Limb (tissue), 2 donors: ENCODE results near the gene KIAA0408.
"Not testable (repeated sequence)": the region's sequence is repeated elsewhere in the genome, so short reads cannot be mapped to it uniquely, and the experiment has no call there.

Source experiments
- DNase-seq, 2 donors: peaks; one replicate each; pipeline ENCODE4 v3.0.0-alpha.2; 2016; ENCODE audit errors: extremely low spot score in 2 of 2

The KIAA0408 gene

GRCh38 chr6:127463056-127463455, 3.9 kb upstream of the KIAA0408 start:
- no peak for DNase-seq

DNA sequence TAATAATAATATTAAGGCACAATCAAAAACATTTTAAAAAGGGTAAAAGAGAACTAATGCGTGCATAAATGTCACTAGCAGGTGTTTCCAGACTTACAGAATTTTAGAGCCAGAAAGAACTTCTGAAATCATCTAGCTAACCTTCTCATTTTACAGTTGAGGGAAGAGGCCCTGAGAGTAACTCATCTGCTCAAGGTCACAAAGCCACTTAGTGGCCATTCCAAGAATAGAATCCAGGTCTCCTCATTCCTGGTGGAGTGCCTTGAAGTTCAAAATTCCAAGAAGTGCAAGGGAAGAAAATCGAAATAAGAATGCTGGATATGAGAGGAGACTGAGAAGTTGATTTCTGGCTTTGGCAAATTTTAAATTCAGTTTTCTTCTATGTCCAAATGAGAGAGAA, 3.2 kb upstream of the KIAA0408 start:
- no peak for DNase-seq

- DNase-seq = no peak
Measured at GRCh38 chr6:127460465-127460864, 1.3 kb upstream of the KIAA0408 start.

DNA sequence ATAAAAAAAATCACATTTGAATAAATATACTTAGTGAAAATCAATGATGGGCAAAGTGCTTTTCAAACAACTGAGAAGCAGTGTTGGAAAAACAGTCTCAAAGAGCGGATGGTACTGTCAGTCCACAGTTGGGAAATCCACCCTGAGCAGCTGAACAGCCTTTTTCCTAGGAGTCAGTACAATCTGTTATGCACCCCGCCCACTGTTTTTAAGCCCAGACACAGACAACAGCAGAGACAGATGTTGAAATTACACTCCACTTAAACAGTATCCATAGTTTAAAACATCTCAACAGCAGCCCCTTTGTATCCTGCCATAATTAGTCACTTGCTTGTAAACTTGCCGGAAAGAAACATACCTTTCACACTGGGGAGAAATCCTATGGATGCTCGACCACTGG, 372 bp downstream of the KIAA0408 start:
- DNase-seq = peak in 1 of 2 donors; percentile 76

DNA sequence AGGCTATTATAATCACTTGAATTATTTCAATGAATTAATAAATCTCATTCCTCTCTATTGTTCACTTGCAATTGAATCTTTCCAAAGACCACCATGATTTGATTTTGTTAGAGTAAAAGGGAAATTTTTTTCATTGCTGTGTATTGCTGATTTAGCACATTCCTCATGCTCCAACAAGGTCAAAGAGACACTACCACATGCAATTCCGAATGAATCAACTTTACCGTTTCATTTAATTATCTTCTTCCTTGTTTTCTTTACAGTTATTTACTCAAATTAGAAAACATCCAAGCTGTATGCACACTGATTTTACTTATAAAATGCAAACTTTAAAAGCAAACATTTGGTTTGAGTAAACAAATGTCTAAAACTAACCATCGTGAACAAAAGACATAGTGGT, 967 bp downstream of the KIAA0408 start:
- no peak for DNase-seq

GRCh38 chr6:127457456-127458064, 1.6 kb downstream of the KIAA0408 start:
- no peak for DNase-seq

GRCh38 chr6:127456465-127456864, 2.7 kb downstream of the KIAA0408 start:
- peak in 1 of 2 donors; percentile 75 for DNase-seq

DNA sequence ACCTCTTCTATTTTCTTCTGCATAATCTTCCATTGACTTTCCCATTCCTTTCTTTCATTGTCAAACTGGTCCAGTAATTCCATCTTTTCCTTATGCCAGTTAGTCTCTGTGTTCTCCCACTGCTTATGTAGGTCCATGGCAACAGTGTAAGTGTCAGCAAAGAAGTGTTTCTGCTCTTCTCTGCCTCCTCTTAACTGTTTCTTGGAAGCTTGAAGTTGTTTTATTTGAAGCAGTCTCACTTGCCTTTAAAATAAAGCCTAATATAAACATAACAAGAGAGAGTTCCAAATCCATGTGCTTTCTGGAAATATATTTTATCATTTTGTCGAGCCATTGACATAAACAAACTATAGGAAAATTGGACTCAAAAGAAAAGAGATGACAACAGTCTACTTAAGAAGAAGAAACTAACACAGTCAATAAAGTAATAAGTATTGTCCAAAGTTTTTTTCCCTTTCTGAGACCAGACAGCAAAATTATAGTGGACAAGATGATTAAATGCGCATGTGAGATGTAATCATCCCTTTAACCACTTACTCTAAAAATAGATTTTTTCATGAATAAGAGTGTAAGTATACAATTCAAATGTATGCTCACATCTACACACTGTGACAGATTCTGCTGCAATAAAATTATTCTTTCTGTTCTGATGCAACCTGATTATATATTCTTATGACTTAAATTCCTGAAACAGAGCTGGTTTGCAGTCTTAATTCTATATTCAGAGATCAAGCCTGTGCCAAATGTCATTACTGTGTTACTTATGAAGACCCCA, 5.2 kb downstream of the KIAA0408 start:
- no peak for DNase-seq

DNA sequence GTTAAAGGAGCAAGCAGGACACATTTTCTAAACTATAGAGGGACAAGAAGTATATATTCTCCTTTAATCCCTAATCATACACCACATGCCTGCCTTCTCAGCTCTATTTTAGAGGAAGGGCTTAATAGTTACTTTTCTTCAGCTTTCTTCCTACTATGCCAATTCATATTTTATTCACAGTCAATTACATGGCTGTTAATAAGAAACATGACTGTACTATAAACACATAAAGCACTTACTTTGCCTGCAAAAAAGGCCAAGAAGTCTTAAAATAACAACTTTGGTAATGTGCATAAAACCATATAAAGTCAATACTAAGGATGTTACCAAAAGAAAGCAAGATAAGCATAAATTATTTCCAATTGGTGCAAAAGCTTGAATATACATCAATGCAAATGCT, 6.4 kb downstream of the KIAA0408 start:
- DNase-seq = no peak

DNA sequence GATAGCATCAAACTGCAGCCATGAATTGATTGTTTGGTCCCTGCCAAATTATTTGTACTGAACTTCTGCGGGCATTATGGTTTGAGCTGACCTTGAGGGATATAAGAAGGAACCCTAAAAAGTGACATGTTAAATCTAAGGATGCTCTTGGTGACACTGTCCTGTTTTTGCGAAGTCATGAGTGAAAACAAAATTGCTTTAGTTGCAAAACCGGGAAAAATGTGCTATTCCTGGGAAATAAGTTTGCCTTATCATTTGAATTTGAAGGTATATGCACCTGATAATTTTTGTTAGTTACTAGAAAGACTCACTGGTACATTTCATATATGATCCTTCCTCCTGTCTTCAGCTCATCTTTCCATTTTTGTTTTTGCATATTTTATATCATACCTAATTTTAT, 7.8 kb downstream of the KIAA0408 start:
- no peak for DNase-seq

GRCh38 chr6:127447780-127448179, 11.4 kb downstream of the KIAA0408 start:
- DNase-seq = no peak

DNA sequence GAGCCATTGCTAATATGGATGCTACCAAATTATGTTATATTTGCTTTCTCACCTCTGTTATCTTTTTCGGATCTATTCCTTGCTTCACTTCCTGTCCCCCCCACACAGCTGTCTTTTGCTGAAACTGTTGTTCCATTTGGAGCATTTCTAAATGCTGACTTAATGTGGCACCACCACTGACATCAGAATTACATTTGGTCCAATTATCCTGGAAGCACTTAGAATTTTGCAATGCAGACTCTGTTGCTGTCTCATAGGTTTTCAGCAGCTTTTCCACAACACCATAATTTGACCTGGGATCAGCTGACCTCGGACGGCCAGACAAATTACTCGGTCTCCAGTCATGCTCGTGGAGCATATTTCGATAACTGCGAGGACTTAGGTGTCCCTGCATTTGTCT, 12.8 kb downstream of the KIAA0408 start:
- no peak for DNase-seq

DNA sequence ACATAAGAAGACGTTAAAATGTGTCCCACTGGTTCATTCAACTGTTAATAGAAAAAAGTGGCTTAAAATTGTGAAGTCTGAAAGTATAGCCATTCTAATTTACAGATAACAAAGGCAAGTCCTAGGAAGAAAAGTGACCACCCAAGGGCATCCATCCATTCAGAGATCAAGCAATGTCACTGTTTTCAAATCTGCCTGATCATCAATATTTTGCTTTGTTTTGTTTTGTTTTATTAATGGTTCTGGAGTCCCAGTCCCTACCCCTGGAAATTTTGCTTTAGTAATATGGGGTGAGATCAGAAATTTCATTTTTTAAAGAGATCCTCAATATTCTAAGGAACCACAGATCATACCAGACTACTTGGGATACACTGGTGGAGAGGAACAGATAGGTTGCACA, 17.3 kb downstream of the KIAA0408 start:
- DNase-seq = no peak

DNA sequence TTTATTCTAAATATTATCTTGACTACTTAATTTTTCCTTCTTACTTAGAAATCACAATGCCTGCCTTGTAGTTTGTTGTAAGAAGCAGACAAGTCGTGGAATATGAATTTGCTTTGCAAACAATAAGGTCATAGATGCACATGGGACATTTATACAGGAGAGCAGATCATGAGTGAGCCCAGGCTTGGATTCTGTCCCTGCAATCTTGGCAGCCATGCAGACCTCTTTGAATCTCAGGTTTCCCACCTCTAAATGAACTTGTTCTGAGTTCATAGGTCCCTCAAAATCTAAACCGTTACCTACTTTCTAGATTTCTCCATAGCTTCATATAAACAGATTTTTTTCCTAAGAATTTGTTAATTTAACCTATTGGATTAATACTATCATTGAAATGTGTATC, 19.5 kb downstream of the KIAA0408 start:
- DNase-seq = no peak

DNA sequence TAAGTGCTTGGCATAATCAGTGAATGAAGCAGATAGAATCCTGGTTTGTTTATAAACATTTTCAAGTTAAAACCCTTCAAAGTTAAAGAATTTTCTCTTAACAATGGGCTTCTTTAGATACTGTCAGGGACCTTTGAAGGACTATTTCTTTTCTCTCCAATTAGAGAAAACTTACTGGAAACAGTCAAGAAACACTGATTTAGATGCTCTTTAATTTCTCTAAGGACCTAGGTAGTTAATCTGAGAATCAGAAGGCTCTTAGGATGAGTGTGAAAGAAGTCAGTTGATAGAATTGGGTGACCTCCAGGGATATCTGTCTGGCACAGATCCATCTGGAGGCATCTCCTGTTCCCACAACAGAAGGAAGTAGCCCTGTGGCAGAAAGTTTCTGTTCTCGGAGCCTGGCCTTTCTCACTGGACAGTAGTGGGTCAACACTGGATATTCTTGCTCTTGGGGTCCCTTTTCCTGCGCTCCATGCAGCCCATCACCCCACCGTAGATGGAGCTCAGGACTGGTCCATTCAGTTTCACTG, 22.5 kb downstream of the KIAA0408 start:
- DNase-seq = no peak

GRCh38 chr6:127435626-127436220, 23.5 kb downstream of the KIAA0408 start:
- no peak for DNase-seq

DNA sequence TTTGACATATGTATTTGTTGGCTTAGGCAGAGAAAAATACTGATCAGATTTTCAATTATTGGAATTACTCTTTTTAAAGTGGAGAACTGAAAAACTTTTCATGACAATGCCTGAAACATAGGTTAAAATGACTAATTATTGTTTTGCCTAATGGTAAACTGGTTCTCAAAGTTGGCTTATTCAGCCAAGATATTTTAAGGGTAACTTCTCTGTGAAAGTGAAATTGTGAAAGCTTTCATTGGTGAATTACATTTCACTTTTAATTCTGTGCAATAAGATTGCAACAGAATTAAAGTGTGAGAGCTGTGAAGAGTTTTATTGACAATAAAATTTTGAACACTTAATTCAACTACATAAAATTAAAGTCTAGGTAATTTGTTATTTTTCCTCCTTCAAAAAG, 24.5 kb downstream of the KIAA0408 start:
- DNase-seq = no peak

- not testable (repeated sequence) for DNase-seq
Measured at GRCh38 chr6:127428562-127428961, 30.6 kb downstream of the KIAA0408 start.

- no peak for DNase-seq
Measured at GRCh38 chr6:127423921-127424320, 35.3 kb downstream of the KIAA0408 start.

DNA sequence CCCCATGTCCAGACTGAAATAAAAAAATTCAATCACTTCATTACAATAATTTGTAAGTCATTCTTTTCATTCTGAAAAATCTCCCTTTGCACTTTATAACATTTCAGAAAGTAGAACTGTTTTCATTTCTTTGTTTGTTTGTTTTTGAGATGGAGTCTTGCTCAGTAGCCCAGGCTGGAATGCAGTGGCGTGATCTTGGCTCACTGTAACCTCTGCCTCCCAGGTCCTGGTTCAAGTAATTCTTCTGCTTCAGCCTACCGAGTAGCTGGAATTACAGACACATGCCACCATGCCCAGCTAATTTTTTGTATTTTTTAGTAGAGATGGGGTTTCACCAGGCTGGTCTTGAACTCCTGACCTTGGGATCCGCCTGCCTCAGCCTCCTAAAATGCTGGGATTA, 38.0 kb downstream of the KIAA0408 start:
- DNase-seq = not testable (repeated sequence)

DNA sequence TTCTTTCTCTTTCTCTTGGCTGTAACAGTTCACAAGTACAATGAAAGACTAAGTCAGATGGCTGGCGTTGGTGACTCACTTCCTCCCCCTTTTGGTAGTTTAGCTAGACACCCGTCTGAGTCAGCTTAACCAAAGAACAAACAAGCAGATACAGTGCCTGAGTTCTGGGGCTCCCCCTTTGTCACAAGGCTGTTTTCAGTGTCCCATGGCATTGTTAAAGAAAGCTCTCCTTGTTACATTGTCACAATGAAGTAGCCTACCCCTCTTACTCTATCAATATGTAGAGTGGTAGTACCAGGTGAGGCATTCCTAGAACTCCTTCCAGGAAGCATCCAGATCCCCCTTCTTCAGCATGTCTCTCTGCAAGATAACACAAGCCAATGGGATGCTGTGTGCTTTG, 38.6 kb downstream of the KIAA0408 start:
- peak in 1 of 2 donors; percentile 81 for DNase-seq

DNA sequence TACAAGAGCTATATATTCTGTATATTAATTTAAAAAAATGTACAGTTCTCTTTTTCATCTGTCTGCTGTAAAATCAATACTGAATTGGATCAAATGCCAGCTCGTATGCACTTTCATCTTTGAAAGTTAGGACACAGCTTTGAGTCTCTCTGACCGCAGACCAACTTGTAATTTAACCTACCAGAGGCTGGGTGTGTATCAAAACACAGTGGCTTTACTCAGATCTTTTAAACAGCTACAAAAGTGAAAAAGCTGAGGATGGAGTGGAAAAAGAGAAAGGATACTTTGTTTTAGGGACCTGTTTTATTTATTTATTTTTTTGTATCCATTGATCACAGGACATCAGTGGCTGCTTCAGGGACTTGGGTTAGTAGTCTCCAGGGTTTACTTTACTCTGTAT, 44.1 kb downstream of the KIAA0408 start:
- no peak for DNase-seq

- DNase-seq = not testable (repeated sequence)
Measured at GRCh38 chr6:127413123-127413522, 46.1 kb downstream of the KIAA0408 start.
